DOHH2 (cell line): ENCODE data around the gene SEL1L.

ENCODE experiments used
- EZH2phosphoT487 ChIP-seq: fragments of 200-600 bp; sonication (generic); IDR thresholded peaks from 2 replicates; pipeline ENCODE4 v1.6.1; 2017; ENCODE audit warnings: borderline replicate concordance, mild to moderate bottlenecking, antibody characterized with exemption, low read length, moderate library complexity, mixed read lengths
- TF ChIP-seq, protein P1 (sequence below): fragments of 200-600 bp; sonication (generic); IDR thresholded peaks from one replicate; pipeline ENCODE4 v1.5.1; 2014; ENCODE audit warnings: antibody characterized with exemption, mild to moderate bottlenecking, low read depth, low read length; ENCODE audit not compliant: poor library complexity, severe bottlenecking

DNA sequence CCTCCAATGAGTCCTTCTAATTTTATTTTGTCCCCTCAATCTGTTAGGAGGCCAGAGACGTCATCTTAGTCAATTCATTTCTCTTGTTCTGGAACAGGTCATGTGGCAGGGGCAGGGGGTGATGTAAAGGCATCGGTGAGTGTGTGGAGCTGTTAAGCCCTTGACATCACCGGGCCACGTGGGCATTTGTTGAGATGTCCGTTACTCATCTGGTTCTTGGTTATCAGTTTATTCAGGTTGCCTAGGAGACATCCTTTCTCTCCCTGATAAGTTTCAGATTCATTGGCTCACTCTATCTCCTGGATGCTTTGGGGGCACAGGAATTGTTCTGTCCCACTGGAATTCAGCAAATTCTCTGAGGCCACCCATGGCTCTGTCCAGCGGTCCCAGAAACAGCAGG is 33.6 kb upstream of the SEL1L start:
- TF ChIP-seq, protein P1, sequence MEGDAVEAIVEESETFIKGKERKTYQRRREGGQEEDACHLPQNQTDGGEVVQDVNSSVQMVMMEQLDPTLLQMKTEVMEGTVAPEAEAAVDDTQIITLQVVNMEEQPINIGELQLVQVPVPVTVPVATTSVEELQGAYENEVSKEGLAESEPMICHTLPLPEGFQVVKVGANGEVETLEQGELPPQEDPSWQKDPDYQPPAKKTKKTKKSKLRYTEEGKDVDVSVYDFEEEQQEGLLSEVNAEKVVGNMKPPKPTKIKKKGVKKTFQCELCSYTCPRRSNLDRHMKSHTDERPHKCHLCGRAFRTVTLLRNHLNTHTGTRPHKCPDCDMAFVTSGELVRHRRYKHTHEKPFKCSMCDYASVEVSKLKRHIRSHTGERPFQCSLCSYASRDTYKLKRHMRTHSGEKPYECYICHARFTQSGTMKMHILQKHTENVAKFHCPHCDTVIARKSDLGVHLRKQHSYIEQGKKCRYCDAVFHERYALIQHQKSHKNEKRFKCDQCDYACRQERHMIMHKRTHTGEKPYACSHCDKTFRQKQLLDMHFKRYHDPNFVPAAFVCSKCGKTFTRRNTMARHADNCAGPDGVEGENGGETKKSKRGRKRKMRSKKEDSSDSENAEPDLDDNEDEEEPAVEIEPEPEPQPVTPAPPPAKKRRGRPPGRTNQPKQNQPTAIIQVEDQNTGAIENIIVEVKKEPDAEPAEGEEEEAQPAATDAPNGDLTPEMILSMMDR, result no peak
- TF ChIP-seq EZH2phosphoT487, result no peak
